ENCODE results near the gene OR2T27.
"Not testable (repeated sequence)": the region's sequence is repeated elsewhere in the genome, so short reads cannot be mapped to it uniquely, and the experiment has no call there.

Gene OR2T27
- total RNA-seq: 0 reads per million in 2 experiments

GRCh38 chr1:248655354-248655753, at the start of gene OR2T27:
OR2T27 (minus strand) TSS chr1:248655528; CDS start chr1:248650884, 4,644 bp downstream.
- not testable (repeated sequence) for DNase-seq (ENCODE audit: low read depth)

GRCh38 chr1:248704606-248705005, 49.3 kb upstream of the OR2T27 start:
- no peak for DNase-seq (ENCODE audit: low read depth)

- no peak for DNase-seq (ENCODE audit: low read depth)
These were observed 48.3 kb upstream of the OR2T27 start for GRCh38 chr1:248703674-248704073.

GRCh38 chr1:248702714-248703113, 47.4 kb upstream of the OR2T27 start, which contains the start of gene OR14I1:
OR14I1 (minus strand) TSS chr1:248702766.
- no peak for DNase-seq (ENCODE audit: low read depth)

- no peak for DNase-seq (ENCODE audit: low read depth)
These were observed 43.8 kb upstream of the OR2T27 start for GRCh38 chr1:248699099-248699498.

GRCh38 chr1:248697907-248698306, 42.6 kb upstream of the OR2T27 start:
- DNase-seq (ENCODE audit: low read depth): no peak

GRCh38 chr1:248696774-248697173, 41.4 kb upstream of the OR2T27 start:
- no peak for DNase-seq (ENCODE audit: low read depth)

GRCh38 chr1:248696261-248696660, 40.9 kb upstream of the OR2T27 start:
- DNase-seq (ENCODE audit: low read depth): no peak

GRCh38 chr1:248695451-248696132, 40.3 kb upstream of the OR2T27 start:
- DNase-seq (ENCODE audit: low read depth): no peak

GRCh38 chr1:248691567-248692155, 36.3 kb upstream of the OR2T27 start:
- DNase-seq (ENCODE audit: low read depth): no peak

GRCh38 chr1:248688527-248689298, 33.4 kb upstream of the OR2T27 start:
- no peak for DNase-seq (ENCODE audit: low read depth)

- DNase-seq (ENCODE audit: low read depth): no peak
These were observed 31.5 kb upstream of the OR2T27 start for GRCh38 chr1:248686815-248687214.

GRCh38 chr1:248681651-248682050, 26.3 kb upstream of the OR2T27 start:
- DNase-seq (ENCODE audit: low read depth): no peak

GRCh38 chr1:248670003-248670402, 14.7 kb upstream of the OR2T27 start:
- no peak for DNase-seq (ENCODE audit: low read depth)

GRCh38 chr1:248663453-248664328, 8.4 kb upstream of the OR2T27 start:
- not testable (repeated sequence) for DNase-seq (ENCODE audit: low read depth)

- not testable (repeated sequence) for DNase-seq (ENCODE audit: low read depth)
These were observed 1.5 kb upstream of the OR2T27 start for GRCh38 chr1:248656797-248657196.

GRCh38 chr1:248648770-248649536, 6.4 kb downstream of the OR2T27 start:
- DNase-seq (ENCODE audit: low read depth): not testable (repeated sequence)

- not testable (repeated sequence) for DNase-seq (ENCODE audit: low read depth)
These were observed 10.2 kb downstream of the OR2T27 start, which contains the start of gene OR2T35 for GRCh38 chr1:248645178-248645577. OR2T35 (minus strand) TSS chr1:248645278; CDS start chr1:248639258, 6,020 bp downstream.

- DNase-seq (ENCODE audit: low read depth): not testable (repeated sequence)
These were observed 12.2 kb downstream of the OR2T27 start for GRCh38 chr1:248642971-248643651.

GRCh38 chr1:248641583-248641982, 13.7 kb downstream of the OR2T27 start:
- DNase-seq (ENCODE audit: low read depth): not testable (repeated sequence)

Measured in T follicular helper cell (primary cell).